CD1c-positive myeloid dendritic cell (primary cell): Measurements from ENCODE around the gene C1QB.
"Not testable (repeated sequence)": the region's sequence is repeated elsewhere in the genome, so short reads cannot be mapped to it uniquely, and the experiment has no call there.

Experiments used
- DNase-seq: peaks from one replicate; pipeline ENCODE4 v3.0.0-alpha.2; 2016; ENCODE audit errors: extremely low spot score

C1QB gene

GRCh38 chr1:22662318-22662717, 9.3 kb downstream of the C1QB start:
- peak; percentile 26 for DNase-seq

- DNase-seq, result no peak
Observed at GRCh38 chr1:22662986-22663408, 10.0 kb downstream of the C1QB start.

- no peak for DNase-seq
Observed at GRCh38 chr1:22665752-22666151, 12.7 kb downstream of the C1QB start.

- no peak for DNase-seq
Observed at GRCh38 chr1:22666412-22666811, 13.4 kb downstream of the C1QB start.

GRCh38 chr1:22668840-22669239, 15.8 kb downstream of the C1QB start:
- not testable (repeated sequence) for DNase-seq

GRCh38 chr1:22670352-22670975, 17.4 kb downstream of the C1QB start:
- no peak for DNase-seq

- DNase-seq, result no peak
Observed at GRCh38 chr1:22671999-22672398, 19.0 kb downstream of the C1QB start.

- DNase-seq, result peak; percentile 59
Observed at GRCh38 chr1:22673486-22674409, 20.7 kb downstream of the C1QB start.

GRCh38 chr1:22674410-22674749, 21.3 kb downstream of the C1QB start:
- DNase-seq, result no peak

- DNase-seq, result not testable (repeated sequence)
Observed at GRCh38 chr1:22676151-22676550, 23.1 kb downstream of the C1QB start.

- no peak for DNase-seq
Observed at GRCh38 chr1:22676916-22677583, 24.0 kb downstream of the C1QB start.

GRCh38 chr1:22677931-22678896, 25.2 kb downstream of the C1QB start:
- no peak for DNase-seq

- DNase-seq, result no peak
Observed at GRCh38 chr1:22680726-22681125, 27.7 kb downstream of the C1QB start.

- no peak for DNase-seq
Observed at GRCh38 chr1:22681556-22682276, 28.7 kb downstream of the C1QB start.

- DNase-seq, result no peak
Observed at GRCh38 chr1:22683547-22683946, 30.5 kb downstream of the C1QB start.

- DNase-seq, result no peak
Observed at GRCh38 chr1:22685591-22686059, 32.6 kb downstream of the C1QB start.

GRCh38 chr1:22687191-22687590, 34.2 kb downstream of the C1QB start:
- no peak for DNase-seq

- DNase-seq, result no peak
Observed at GRCh38 chr1:22688466-22688865, 35.4 kb downstream of the C1QB start.

GRCh38 chr1:22689505-22689904, 36.5 kb downstream of the C1QB start:
- DNase-seq, result no peak

- DNase-seq, result no peak
Observed at GRCh38 chr1:22691031-22691753, 38.2 kb downstream of the C1QB start.
